H1 (cell line): ENCODE measurements around the gene HGD. TPM values are rescaled to one million over a fixed set of nuclear protein-coding genes. Genes with fewer than 3 reads are reported as not detected.

Experiments used
- CTCF ChIA-PET: fragments of 300-600 bp; sonication (Branson Sonifier 250); formaldehyde crosslinking; loops from one replicate; lab custom pipeline; 2021; ENCODE audit not compliant: partially characterized antibody; lab: Charles Lee
- POLR2A ChIA-PET: fragments of 300-600 bp; sonication (Branson Sonifier 250); formaldehyde crosslinking; loops from one replicate; lab custom pipeline; 2021; ENCODE audit warnings: inconsistent platforms; ENCODE audit not compliant: partially characterized antibody; lab: Charles Lee
- DNase-seq, 2 experiments: peaks; one replicate each; pipeline versions ENCODE4 v3.0.0 to v3.0.0-alpha.2; 2010 to 2022; ENCODE audit warnings: low spot score in 2 of 2, low read depth in 1 of 2, mixed read lengths in 1 of 2
- FAIRE-seq: peaks from 2 replicates; lab custom pipeline; 2011; peaks lifted over from hg19 to GRCh38; lab: Jason Lieb, UNC
- H2AFZ ChIP-seq: 2 replicates; pipeline ENCODE4 v1.8.1; 2012; ENCODE audit warnings: low read length, inconsistent platforms
- H2AK5ac ChIP-seq: 2 replicates; pipeline ENCODE4 v1.6.1; 2013; ENCODE audit warnings: low read depth, low read length
- H2BK120ac ChIP-seq: replicated peaks from 2 replicates; pipeline ENCODE3; 2013; ENCODE audit warnings: low read depth, low read length, inconsistent platforms
- H2BK12ac ChIP-seq: 2 replicates; pipeline ENCODE4 v1.6.1; 2013; ENCODE audit warnings: low read depth, low read length
- H2BK15ac ChIP-seq: 2 replicates; pipeline ENCODE4 v1.6.1; 2013; ENCODE audit warnings: low read length
- H2BK20ac ChIP-seq: 2 replicates; pipeline ENCODE4 v1.6.1; 2013; ENCODE audit warnings: low read length
- H2BK5ac ChIP-seq: 2 replicates; pipeline ENCODE4 v1.6.1; 2013; ENCODE audit warnings: low read depth, low read length
- H3K14ac ChIP-seq: 2 replicates; pipeline ENCODE4 v1.6.1; 2013; ENCODE audit warnings: inconsistent platforms; ENCODE audit not compliant: insufficient read length
- H3K18ac ChIP-seq: 2 replicates; pipeline ENCODE4 v1.6.1; 2013; ENCODE audit warnings: low read length; ENCODE audit errors: extremely low read depth
- H3K23ac ChIP-seq: 2 replicates; pipeline ENCODE4 v1.6.1; 2013; ENCODE audit warnings: inconsistent platforms; ENCODE audit not compliant: insufficient read length
- H3K23me2 ChIP-seq: 2 replicates; pipeline ENCODE4 v1.6.1; 2013; ENCODE audit warnings: low read depth, low read length
- H3K27ac ChIP-seq: 2 replicates; pipeline ENCODE4 v1.6.1; 2011; ENCODE audit warnings: low read depth, low read length, inconsistent platforms
- H3K27me3 ChIP-seq, 4 experiments: replicated peaks in 1 of 4; 1 replicate in 1 of 4; 2 replicates in 3 of 4; pipeline versions ENCODE4 v1.6.1 to v1.8.1; 2011 to 2013; ENCODE audit warnings: low read length in 3 of 4, mild to moderate bottlenecking in 3 of 4, inconsistent platforms in 2 of 4, mixed read lengths in 2 of 4, moderate library complexity in 1 of 4; ENCODE audit not compliant: control insufficient read depth in 3 of 4, insufficient read depth in 3 of 4; ENCODE audit errors: extremely low read depth in 1 of 4
- H3K36me3 ChIP-seq, 4 experiments: 2 replicates each; pipeline versions ENCODE4 v1.6.1 to v1.8.1; 2011 to 2013; ENCODE audit warnings: mild to moderate bottlenecking in 4 of 4, low read length in 3 of 4, moderate library complexity in 2 of 4, control low read depth in 1 of 4, inconsistent platforms in 1 of 4; ENCODE audit not compliant: insufficient read depth in 4 of 4, control insufficient read depth in 2 of 4
- H3K4ac ChIP-seq: replicated peaks from 2 replicates; pipeline ENCODE3; 2013; ENCODE audit warnings: low read length, low read depth, mixed read lengths, inconsistent platforms; ENCODE audit not compliant: insufficient read length
- H3K4me1 ChIP-seq, 4 experiments: replicated peaks in 1 of 4; 1 replicate in 1 of 4; 2 replicates in 3 of 4; pipeline versions ENCODE4 v1.6.1 to v1.8.1; 2011 to 2013; ENCODE audit warnings: low read length in 3 of 4, inconsistent platforms in 2 of 4, mixed read lengths in 1 of 4; ENCODE audit not compliant: insufficient read depth in 4 of 4, control insufficient read depth in 3 of 4
- H3K4me2 ChIP-seq, 2 experiments: 2 replicates each; pipeline versions ENCODE4 v1.6.1 to v1.8.1; 2011 to 2013; ENCODE audit warnings: low read depth in 2 of 2, low read length in 2 of 2, control low read depth in 1 of 2, inconsistent platforms in 1 of 2, mild to moderate bottlenecking in 1 of 2; ENCODE audit not compliant: insufficient read depth in 1 of 2
- H3K4me3 ChIP-seq, 4 experiments: fragments of 200-600, 300-600 bp in 1 of 4; sonication (generic), shearing (Covaris generic), sonication (Bioruptor Twin) in 1 of 4; 2 replicates each; pipeline versions ENCODE4 v1.5.1 to v1.8.1; 2011 to 2016; ENCODE audit warnings: low read length in 4 of 4, low read depth in 3 of 4, control low read depth in 2 of 4, inconsistent platforms in 2 of 4, mild to moderate bottlenecking in 2 of 4, mixed read lengths in 1 of 4, moderate library complexity in 1 of 4; ENCODE audit not compliant: insufficient read depth in 2 of 4; ENCODE audit errors: extremely low read depth in 1 of 4
- H3K56ac ChIP-seq: replicated peaks from 2 replicates; pipeline ENCODE3; 2013; ENCODE audit warnings: low read depth, mild to moderate bottlenecking, mixed read lengths, low read length, inconsistent platforms; ENCODE audit not compliant: insufficient read length
- H3K79me1 ChIP-seq: 2 replicates; pipeline ENCODE4 v1.6.1; 2013; ENCODE audit warnings: low read depth, low read length, control low read depth
- H3K79me2 ChIP-seq, 2 experiments: 2 replicates each; pipeline versions ENCODE4 v1.6.1 to v1.8.1; 2012 to 2013; ENCODE audit warnings: low read length in 2 of 2, mild to moderate bottlenecking in 2 of 2, inconsistent platforms in 1 of 2; ENCODE audit not compliant: insufficient read depth in 2 of 2, control insufficient read depth in 1 of 2
- H3K9ac ChIP-seq, 4 experiments: replicated peaks in 1 of 4; 1 replicate in 1 of 4; 2 replicates in 3 of 4; pipeline versions ENCODE4 v1.6.1 to v1.8.1; 2011 to 2013; ENCODE audit warnings: low read depth in 3 of 4, low read length in 3 of 4, control low read depth in 2 of 4, mild to moderate bottlenecking in 2 of 4, moderate library complexity in 2 of 4, inconsistent platforms in 1 of 4; ENCODE audit errors: extremely low read depth in 1 of 4
- H3K9me3 ChIP-seq, 2 experiments: 2 replicates each; pipeline versions ENCODE4 v1.6.1 to v1.8.1; 2012 to 2013; ENCODE audit warnings: mild to moderate bottlenecking in 2 of 2, moderate library complexity in 2 of 2, control low read depth in 1 of 2, inconsistent platforms in 1 of 2, low read depth in 1 of 2, low read length in 1 of 2, mixed read lengths in 1 of 2; ENCODE audit not compliant: insufficient read depth in 2 of 2
- H4K20me1 ChIP-seq, 2 experiments: replicated peaks in 1 of 2; 2 replicates each; pipeline versions ENCODE3 to v1.8.1; 2011 to 2013; ENCODE audit warnings: inconsistent platforms in 2 of 2, low read length in 2 of 2, mild to moderate bottlenecking in 1 of 2; ENCODE audit not compliant: insufficient read depth in 2 of 2, control insufficient read depth in 1 of 2
- H4K5ac ChIP-seq: 2 replicates; pipeline ENCODE4 v1.6.1; 2013; ENCODE audit warnings: low read length, low read depth, mixed read lengths, inconsistent platforms; ENCODE audit not compliant: insufficient read length
- H4K8ac ChIP-seq: 2 replicates; pipeline ENCODE4 v1.8.0; 2013; ENCODE audit warnings: mild to moderate bottlenecking, moderate library complexity, low read length, inconsistent platforms; ENCODE audit not compliant: insufficient read depth; ENCODE audit errors: extremely low read depth
- H4K91ac ChIP-seq: replicated peaks from 2 replicates; pipeline ENCODE3; 2013; ENCODE audit warnings: low read length, mixed read lengths, inconsistent platforms; ENCODE audit not compliant: insufficient read length
- KDM4A ChIP-seq: IDR thresholded peaks from one replicate; pipeline ENCODE4 v1.7.1; 2012; ENCODE audit warnings: low read depth, mild to moderate bottlenecking, moderate library complexity, low read length, inconsistent platforms; ENCODE audit not compliant: severe bottlenecking
- MAX ChIP-seq: IDR thresholded peaks from 2 replicates; pipeline ENCODE4 v1.6.1; 2012; ENCODE audit warnings: inconsistent platforms
- WGBS, 2 experiments: shearing (Covaris generic) in 1 of 2; methylation state at CpG; one replicate each; pipeline versions ENCODE4 v1.1.6 to v1.1.7; 2013 to 2015; ENCODE audit warnings: low lambda C conversion rate in 2 of 2, mixed read lengths in 2 of 2, inconsistent platforms in 1 of 2, low coverage in 1 of 2, missing lambda C conversion rate in 1 of 2; ENCODE audit not compliant: insufficient replicate concordance in 2 of 2, insufficient coverage in 1 of 2, insufficient read length in 1 of 2; ENCODE audit errors: extremely low coverage in 1 of 2, missing lambda C conversion rate in 1 of 2; 5-methylcytosine and 5-hydroxymethylcytosine counted together
- polyA plus RNA-seq, 7 experiments: library from polyadenylated mRNA; depleted of rRNA in 3 of 7; stranded (reverse) in 5 of 7; unstranded in 2 of 7; fragments of >200 nt in 5 of 7; fragments of 200-250 nt in 2 of 7; gene quantifications; 1 replicate in 5 of 7; 2 replicates in 1 of 7; 4 replicates in 1 of 7; pipeline versions ENCODE4 v1.2.1 to v1.2.3, GENCODE V29; 2011 to 2013; ENCODE audit warnings: missing spikeins in 2 of 7, mixed read lengths in 2 of 7
- total RNA-seq: library from RNA; stranded (reverse); fragmentation: NEBNext Ultra II Directional; extraction: Animal tissue kit (Norgen Biotek cat#: 25700); gene quantifications from 2 replicates; pipeline ENCODE4 v1.2.1, GENCODE V29; 2021

Gene HGD
- total and polyA plus RNA-seq, 2 of the 8 experiments (the other 6 are each of a cell fraction or from before 2014, with no cell fraction given), result 0.11 TPM; not detected in 1

DNA sequence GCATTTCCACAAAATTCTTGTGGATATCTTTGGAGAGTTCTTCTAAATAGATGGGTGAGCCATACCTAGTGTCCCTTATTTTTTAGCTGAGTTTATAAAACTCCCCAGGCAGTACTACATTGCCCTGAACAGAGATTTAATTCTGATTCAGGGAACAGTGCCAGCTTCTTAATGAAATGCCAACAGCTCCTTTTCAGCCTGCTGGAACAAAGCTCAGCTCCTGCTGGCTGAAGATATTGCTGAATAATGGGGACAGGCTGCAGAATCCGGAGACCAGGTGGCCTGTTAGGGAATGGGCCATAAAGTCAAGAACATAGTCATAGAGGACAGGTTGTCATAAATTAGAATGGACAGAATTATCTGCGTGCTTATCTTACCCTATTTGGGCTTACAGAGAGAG, 8.9 kb downstream of the HGD start:
- Histone ChIP-seq H3K56ac (no peak overlapping the region), H2AFZ (no peak overlapping the region), H4K20me1 (no peaks in the 10 kb centered on the region), H2BK12ac (no peak overlapping the region), H2BK15ac (no peak overlapping the region), H3K79me1 (no peaks in the 10 kb centered on the region), H3K36me3 (no peaks in the 10 kb centered on the region), H3K9ac (no peak overlapping the region), H2BK20ac (no peak overlapping the region), H3K23me2 (no peaks in the 10 kb centered on the region), H3K14ac (no peak overlapping the region), H2AK5ac (no peak overlapping the region), H4K91ac (no peak overlapping the region), H2BK120ac (no peak overlapping the region), H3K27me3 (no peaks in the 10 kb centered on the region), H3K23ac (no peak overlapping the region), H3K9me3 (no peaks in the 10 kb centered on the region), H3K18ac (no peak overlapping the region), H3K4me2 (no peak overlapping the region), H3K4me3 (no peak overlapping the region), H3K79me2 (no peaks in the 10 kb centered on the region), H2BK5ac (no peak overlapping the region), H3K4ac (no peak overlapping the region), H4K8ac (no peak overlapping the region), H3K27ac (no peak overlapping the region), H3K4me1 (peaks cover 0 to 9% (median 2%) of the 10 kb centered on the region in 4 experiments; a peak in 4 of 7 replicates), H4K5ac (no peak overlapping the region)
- 68% methylated on average over 2 of the region's 2 CpGs; no CpG with 5 or more reads in 1 of the 2 experiments for WGBS, 2 experiments
- FAIRE-seq, result no peak
- ChIA-PET CTCF (no interaction called here), POLR2A (interaction anchor here (1.6 to 2.2 kb wide), 2 partner anchors 9 to 11 kb away, joined by 3 to 5 read pairs; partner anchors contain the start of gene HGD)
- no peak for DNase-seq
- TF ChIP-seq KDM4A, result no peak
- TF ChIP-seq MAX, result no peak
